GM08714 (cell line): ENCODE data around the gene CPNE5.

Experiments used
- H3K4me3 ChIP-seq: fragments of 200-500 bp; sonication (Bioruptor generic); 2 replicates; pipeline ENCODE4 v1.5.1; 2014; ENCODE audit warnings: mild to moderate bottlenecking, low read length, inconsistent platforms
- ZNF274 ChIP-seq: IDR thresholded peaks from 2 replicates; pipeline ENCODE4 v1.6.1; 2012; ENCODE audit warnings: mild to moderate bottlenecking, low read depth, low read length

Gene CPNE5

GRCh38 chr6:36692861-36693702 is 146.2 kb downstream of the CPNE5 start:
- TF ChIP-seq ZNF274 = no peak
- no peak overlapping the region for H3K4me3 ChIP-seq

GRCh38 chr6:36692220-36692619 is 147.0 kb downstream of the CPNE5 start:
- no peak overlapping the region for H3K4me3 ChIP-seq

GRCh38 chr6:36691612-36692011 is 147.6 kb downstream of the CPNE5 start:
- no peak for TF ChIP-seq ZNF274

More at GRCh38 chr6:36692220-36692619, 147.0 kb downstream of the CPNE5 start:
- no peak for TF ChIP-seq ZNF274

GRCh38 chr6:36691011-36691410 is 148.2 kb downstream of the CPNE5 start:
- no peak overlapping the region for H3K4me3 ChIP-seq
- no peak for TF ChIP-seq ZNF274

More at GRCh38 chr6:36691612-36692011, 147.6 kb downstream of the CPNE5 start:
- H3K4me3 ChIP-seq = no peak overlapping the region
